RWPE2 (cell line): Measurements from ENCODE around the gene SRPRB.

Experiments
- ATAC-seq: fragments of 200-7000 bp; cut with Tn5 transposase; 3 replicates; pipeline ENCODE4 v1.9.1; 2021; ENCODE audit warnings: low read depth
- DNase-seq: peaks from one replicate; pipeline ENCODE4 v3.0.0-alpha.2; 2020; ENCODE audit warnings: low spot score
- H3K27ac ChIP-seq: fragments of 450-650 bp; 2 replicates; pipeline ENCODE4 v1.5.1; 2017; ENCODE audit warnings: mild to moderate bottlenecking; ENCODE audit not compliant: poor library complexity, severe bottlenecking
- H3K27me3 ChIP-seq: fragments of 250-450 bp; sonication (Bioruptor Pico); 2 replicates; pipeline ENCODE4 v1.5.1; 2021; ENCODE audit warnings: mild to moderate bottlenecking, moderate library complexity; ENCODE audit not compliant: insufficient read depth, poor library complexity, severe bottlenecking
- H3K36me3 ChIP-seq: fragments of 250-450 bp; sonication (Bioruptor Pico); 2 replicates; pipeline ENCODE4 v1.5.1; 2020; ENCODE audit warnings: low read depth, mild to moderate bottlenecking, moderate library complexity
- H3K4me1 ChIP-seq: fragments of 250-450 bp; sonication (Bioruptor Pico); 2 replicates; pipeline ENCODE4 v1.5.1; 2021; ENCODE audit warnings: mild to moderate bottlenecking, moderate library complexity; ENCODE audit not compliant: insufficient read depth, poor library complexity, severe bottlenecking
- H3K4me3 ChIP-seq: fragments of 250-450 bp; sonication (Bioruptor Pico); 2 replicates; pipeline ENCODE4 v1.5.1; 2021; ENCODE audit warnings: mild to moderate bottlenecking, moderate library complexity; ENCODE audit not compliant: severe bottlenecking
- H3K9me3 ChIP-seq: fragments of 250-450 bp; sonication (Bioruptor Pico); 2 replicates; pipeline ENCODE4 v1.5.1; 2021; ENCODE audit warnings: mild to moderate bottlenecking, moderate library complexity; ENCODE audit not compliant: severe bottlenecking
- CTCF ChIP-seq: fragments of 450-650 bp; IDR thresholded peaks from one replicate; pipeline ENCODE4 v1.5.1; 2017; ENCODE audit warnings: mild to moderate bottlenecking, moderate library complexity; ENCODE audit not compliant: poor library complexity, severe bottlenecking

SRPRB gene

GRCh38 chr3:133762539-133762938 lies 43.1 kb upstream of the SRPRB start:
- ATAC-seq (no peak), DNase-seq (no peak)
- Histone ChIP-seq H3K36me3 (no peaks in the 10 kb centered on the region), H3K4me1 (no peaks in the 10 kb centered on the region), H3K27me3 (peaks cover 16% of the 10 kb centered on the region), H3K27ac (no peak overlapping the region), H3K9me3 (no peaks in the 10 kb centered on the region), H3K4me3 (no peak overlapping the region)
- TF ChIP-seq CTCF, result no peak

- peaks cover 16% of the 10 kb centered on the region for H3K27me3 ChIP-seq
These were observed 41.6 kb upstream of the SRPRB start for GRCh38 chr3:133763797-133764683.

GRCh38 chr3:133765256-133765655 lies 40.4 kb upstream of the SRPRB start:
- no peak for ATAC-seq
- H3K27ac ChIP-seq, result no peak overlapping the region
- no peaks in the 10 kb centered on the region for H3K9me3 ChIP-seq
- H3K36me3 ChIP-seq, result no peaks in the 10 kb centered on the region
- peaks cover 15% of the 10 kb centered on the region for H3K27me3 ChIP-seq
- DNase-seq, result no peak
- H3K4me1 ChIP-seq, result no peaks in the 10 kb centered on the region
- no peak for TF ChIP-seq CTCF
- no peak overlapping the region for H3K4me3 ChIP-seq

More at GRCh38 chr3:133763797-133764683, 41.6 kb upstream of the SRPRB start:
- Histone ChIP-seq H3K4me1 (no peaks in the 10 kb centered on the region), H3K27ac (no peak overlapping the region), H3K9me3 (no peaks in the 10 kb centered on the region), H3K4me3 (no peak overlapping the region), H3K36me3 (no peaks in the 10 kb centered on the region)
- no peak; the same call in 2 of the 3 replicates for ATAC-seq
- DNase-seq, result no peak
- TF ChIP-seq CTCF, result no peak

- no peak for DNase-seq
- Histone ChIP-seq H3K36me3 (no peaks in the 10 kb centered on the region), H3K9me3 (no peaks in the 10 kb centered on the region), H3K27me3 (no peaks in the 10 kb centered on the region), H3K4me3 (no peak overlapping the region), H3K4me1 (no peaks in the 10 kb centered on the region), H3K27ac (no peak overlapping the region)
- no peak for TF ChIP-seq CTCF
- no peak for ATAC-seq
These were observed 38.0 kb upstream of the SRPRB start for GRCh38 chr3:133767607-133768006.

GRCh38 chr3:133769536-133769935 lies 36.1 kb upstream of the SRPRB start:
- no peak for TF ChIP-seq CTCF
- no peak overlapping the region for H3K27ac ChIP-seq
- H3K27me3 ChIP-seq, result no peaks in the 10 kb centered on the region
- H3K4me1 ChIP-seq, result no peaks in the 10 kb centered on the region
- ATAC-seq (no peak), DNase-seq (no peak)
- H3K9me3 ChIP-seq, result no peaks in the 10 kb centered on the region
- H3K4me3 ChIP-seq, result no peak overlapping the region
- no peaks in the 10 kb centered on the region for H3K36me3 ChIP-seq
